GM18511 (cell line): ENCODE results near the gene CADM4.
"Not testable (repeated sequence)": the region's sequence is repeated elsewhere in the genome, so short reads cannot be mapped to it uniquely, and the experiment has no call there.

Experiments
- ATAC-seq: cut with Tn5 transposase; IDR thresholded peaks from one replicate; pipeline ENCODE4 v1.9.1; 2021; ENCODE audit warnings: mild to moderate bottlenecking, moderate library complexity; ENCODE audit not compliant: unreplicated experiment

Gene CADM4

DNA sequence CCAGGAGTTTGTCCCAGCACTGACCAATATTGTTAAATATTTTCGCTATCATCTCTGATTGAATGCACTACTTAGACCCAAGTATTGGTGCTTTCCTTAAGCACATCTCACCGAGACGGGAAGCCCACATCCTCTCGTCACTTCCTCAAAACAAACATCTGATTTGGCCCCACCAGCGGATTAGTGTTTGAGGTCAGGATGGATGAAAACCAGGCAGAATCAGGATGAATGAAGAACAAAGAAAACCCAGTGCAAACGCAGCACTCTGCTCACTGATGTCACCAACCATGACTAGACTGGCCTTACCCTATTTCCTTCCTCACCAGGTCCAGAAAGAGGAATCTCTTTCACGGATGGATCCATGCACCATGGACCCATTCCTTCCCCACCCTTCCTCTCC, 24.4 kb upstream of the CADM4 start:
- ATAC-seq: no peak

DNA sequence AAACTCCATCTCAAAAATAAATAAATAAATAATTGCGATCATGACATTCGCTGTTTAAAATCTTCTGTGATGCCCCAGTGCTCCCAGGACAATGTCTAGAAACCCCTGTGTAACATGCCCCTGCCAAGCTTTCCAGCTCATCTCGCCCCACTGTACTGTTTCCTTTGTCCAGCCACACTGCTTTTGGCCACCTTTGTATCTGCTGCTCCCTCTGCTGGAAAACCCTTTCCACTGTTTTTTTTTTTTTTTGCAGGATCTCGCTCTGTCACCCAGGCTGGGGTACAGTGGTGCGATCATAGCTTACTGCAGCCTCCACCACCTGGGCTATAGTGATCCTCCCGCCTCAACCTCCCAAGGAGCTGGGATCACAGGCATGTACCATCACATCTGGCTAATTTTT, 22.8 kb upstream of the CADM4 start:
- no peak for ATAC-seq

- no peak for ATAC-seq
Observed at GRCh38 chr19:43660971-43661360, 21.3 kb upstream of the CADM4 start.

GRCh38 chr19:43660301-43660970, 20.8 kb upstream of the CADM4 start:
- no peak for ATAC-seq

- no peak for ATAC-seq
Observed at GRCh38 chr19:43658494-43658893, 18.8 kb upstream of the CADM4 start.

DNA sequence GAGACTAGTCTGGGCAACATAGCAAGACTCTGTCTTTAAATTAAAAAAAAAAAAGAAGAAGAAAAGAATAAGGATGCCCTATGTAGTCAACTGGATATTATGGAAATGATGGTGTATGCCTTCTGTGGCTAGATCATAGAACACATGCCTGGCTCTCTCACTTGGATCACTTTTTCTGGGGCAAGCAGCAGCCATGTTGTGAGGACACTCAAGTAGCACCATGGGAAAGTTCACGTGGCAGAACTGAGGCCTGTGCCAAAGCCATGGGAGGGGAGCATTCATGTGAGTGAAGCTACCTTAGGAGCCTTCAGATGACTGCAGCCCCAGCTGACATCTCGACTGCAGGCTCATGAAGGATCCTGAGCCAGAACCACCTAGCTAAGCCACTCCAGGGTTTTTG, 18.4 kb upstream of the CADM4 start:
- ATAC-seq: no peak

DNA sequence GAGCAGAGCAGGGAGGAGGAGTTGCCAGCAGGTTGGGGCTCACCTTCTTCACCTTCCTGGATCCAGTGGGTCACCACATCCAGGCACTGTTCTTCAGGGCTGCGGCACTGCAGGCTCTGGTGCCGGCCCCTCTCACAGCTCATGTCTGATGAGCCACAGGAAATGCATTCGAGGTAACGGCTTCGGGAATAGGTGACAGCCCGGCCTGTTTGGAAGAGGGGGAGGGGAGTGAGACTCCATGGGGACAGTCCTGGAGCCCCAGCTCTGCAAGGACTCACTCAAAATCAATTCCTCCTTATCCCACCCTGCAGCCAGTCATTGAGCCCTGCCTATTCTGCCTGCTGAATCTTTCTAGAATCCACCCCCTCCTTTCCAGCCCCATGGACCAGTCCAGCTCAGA, 16.8 kb upstream of the CADM4 start:
- no peak for ATAC-seq

DNA sequence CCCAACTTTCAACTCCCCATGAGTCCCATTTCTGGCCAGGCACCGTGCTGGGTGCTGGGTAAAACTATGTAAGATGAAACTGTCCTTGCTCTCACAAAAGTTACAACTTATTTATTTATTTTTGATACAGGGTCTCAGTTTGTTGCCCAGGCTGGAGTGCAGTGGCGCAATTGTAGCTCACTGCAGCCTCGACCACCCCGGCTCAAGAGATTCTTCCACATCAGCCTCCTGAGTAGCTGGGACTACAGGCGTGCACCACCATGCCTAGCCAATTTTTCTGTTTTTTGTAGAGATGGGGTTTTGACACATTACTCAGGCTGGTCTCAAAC, 12.9 kb upstream of the CADM4 start:
- no peak for ATAC-seq

DNA sequence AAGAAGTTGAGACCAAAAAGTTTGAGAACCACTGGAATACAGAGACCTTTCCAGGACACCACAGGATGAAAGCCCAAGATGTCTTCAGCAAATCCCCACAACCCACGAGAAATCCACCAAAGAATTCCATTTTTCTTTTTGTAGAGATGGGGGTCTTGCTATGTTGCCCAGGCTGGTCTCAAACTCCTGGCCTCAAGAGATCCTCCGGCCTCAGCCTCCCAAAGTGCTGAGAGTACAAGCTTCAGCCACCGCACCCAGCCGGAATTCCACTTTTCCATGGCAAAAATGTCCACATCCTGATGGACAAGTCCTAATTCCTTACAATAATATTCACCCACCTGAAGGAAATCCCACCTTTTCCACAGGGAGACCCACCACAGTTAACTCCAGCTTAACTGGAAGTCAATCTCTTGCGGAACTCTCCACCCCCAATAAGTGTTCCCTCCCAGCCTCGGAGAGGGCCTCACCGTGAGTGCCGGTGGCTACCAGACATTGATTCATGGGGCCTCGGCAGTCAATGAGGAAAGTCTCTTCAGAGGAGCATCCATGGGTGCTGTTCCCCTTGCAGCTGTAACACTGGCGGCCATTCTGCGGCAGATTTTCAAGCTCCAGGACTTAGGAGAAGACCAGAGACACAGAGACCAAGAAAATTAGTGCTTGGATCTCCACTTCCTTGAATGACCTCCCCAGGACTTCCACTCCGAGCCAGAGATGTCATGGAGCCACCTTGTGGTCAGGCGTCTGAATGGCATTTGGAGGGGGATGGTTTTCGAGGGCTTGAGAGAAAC, 12.3 kb upstream of the CADM4 start:
- no peak for ATAC-seq

DNA sequence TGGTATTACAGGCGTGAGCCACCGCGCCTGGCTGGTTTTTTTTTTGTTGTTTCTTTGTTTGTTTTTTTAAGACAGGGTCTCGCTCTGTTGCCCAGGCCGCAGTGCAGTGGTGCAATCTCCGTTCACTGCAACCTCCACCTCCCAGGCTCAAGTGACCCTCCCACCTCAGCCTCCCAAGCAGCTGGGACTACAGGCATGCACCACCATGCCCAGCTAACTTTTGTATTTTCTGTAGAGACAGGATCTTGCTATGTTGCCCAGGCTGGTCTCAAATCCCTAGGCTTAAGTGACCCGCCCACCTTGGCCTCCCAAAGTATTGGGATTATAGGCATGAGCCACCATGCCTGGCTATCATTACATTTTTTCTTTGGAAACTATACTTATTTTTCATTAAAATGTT, 10.6 kb upstream of the CADM4 start:
- not testable (repeated sequence) for ATAC-seq

GRCh38 chr19:43649514-43649913, 9.9 kb upstream of the CADM4 start:
- ATAC-seq: no peak

- ATAC-seq: no peak
Observed at GRCh38 chr19:43648633-43649032, 9.0 kb upstream of the CADM4 start.

- ATAC-seq: no peak
Observed at GRCh38 chr19:43644181-43644580, 4.5 kb upstream of the CADM4 start.

DNA sequence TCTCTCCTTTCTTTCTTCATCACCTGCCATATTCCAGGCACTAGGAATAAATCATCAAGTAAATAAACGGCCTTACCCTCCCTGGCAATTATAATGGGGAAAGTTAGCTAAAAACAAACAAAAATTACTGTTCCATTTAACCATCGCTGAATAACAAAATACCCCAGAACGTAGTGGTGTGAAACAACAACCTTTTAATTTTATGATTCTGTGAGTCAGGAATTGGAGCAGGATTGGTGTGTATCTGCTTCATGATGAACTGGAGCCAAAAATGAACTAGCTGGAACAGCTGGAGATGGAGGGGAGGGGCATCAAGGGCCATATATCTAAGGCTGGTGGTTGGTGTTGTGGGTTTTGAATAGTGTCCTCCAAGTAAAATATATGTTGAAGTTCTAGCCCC, 3.7 kb upstream of the CADM4 start:
- no peak for ATAC-seq

DNA sequence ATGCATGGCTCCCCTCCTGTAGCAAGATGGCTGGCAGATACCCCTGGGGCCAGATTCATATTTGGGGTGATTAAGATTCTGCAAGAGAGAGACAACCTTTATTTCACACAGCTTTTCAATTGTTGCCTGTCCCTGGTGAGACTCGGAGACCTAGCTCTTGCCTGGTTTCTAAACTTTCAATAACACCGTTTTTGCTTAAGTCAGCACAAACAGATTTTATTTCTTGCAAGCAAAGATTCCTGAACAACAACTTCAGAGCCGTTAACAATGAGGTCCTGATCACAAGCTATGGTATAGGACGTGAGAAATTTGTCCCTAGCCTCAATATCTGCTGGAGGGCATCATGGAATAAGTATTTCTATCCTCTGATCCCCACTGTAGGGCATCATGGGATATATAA, 2.9 kb upstream of the CADM4 start:
- ATAC-seq: no peak

DNA sequence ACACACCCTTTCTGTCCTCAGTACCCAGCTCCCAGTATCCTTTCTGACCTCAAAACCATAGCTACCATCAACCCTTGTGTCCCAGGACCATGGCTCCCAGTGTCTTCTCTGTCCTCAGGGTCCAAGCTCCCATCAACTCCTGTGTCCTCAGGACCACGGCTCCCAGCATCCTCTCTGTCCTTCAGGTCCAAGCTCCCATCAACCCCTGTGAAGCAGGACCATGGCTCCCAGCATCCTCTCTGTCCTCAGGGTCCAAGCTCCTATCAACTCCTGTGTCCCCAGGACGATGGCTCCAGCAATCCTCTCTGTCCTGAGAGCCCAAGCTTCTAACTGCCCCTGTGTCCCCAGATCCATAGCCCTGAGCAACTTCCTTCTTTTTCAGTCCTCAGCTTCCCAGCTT, 1.7 kb upstream of the CADM4 start:
- ATAC-seq: no peak

- no peak for ATAC-seq
Observed at GRCh38 chr19:43640424-43640757, 741 bp upstream of the CADM4 start.

DNA sequence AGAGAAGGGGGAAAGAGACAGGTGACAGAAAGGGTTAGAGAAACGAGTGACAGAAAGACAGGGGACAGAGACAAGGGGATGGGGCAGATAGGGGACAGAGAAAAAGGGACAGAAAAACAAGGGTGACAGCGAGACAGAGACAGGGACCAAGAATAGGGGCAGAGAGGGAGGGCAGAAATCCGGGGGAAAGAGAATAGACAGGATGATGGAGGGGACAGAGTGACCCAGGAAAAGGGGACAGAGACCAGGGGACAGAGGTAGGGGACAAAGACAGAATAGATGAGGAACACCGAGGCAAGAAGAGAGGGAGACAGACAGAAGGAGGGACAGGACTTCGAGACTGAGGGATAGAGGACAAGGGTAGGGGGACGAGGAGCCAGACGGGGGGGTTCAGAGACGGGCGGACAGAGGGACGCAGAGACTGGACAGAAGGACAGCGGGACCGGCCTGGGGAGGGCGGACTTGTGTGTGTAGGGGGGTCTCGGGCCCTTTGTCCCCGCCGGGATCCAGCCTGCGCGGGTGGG, 593 bp downstream of the CADM4 start:
- ATAC-seq: no peak

GRCh38 chr19:43638214-43638994, 1.2 kb downstream of the CADM4 start:
- no peak for ATAC-seq

DNA sequence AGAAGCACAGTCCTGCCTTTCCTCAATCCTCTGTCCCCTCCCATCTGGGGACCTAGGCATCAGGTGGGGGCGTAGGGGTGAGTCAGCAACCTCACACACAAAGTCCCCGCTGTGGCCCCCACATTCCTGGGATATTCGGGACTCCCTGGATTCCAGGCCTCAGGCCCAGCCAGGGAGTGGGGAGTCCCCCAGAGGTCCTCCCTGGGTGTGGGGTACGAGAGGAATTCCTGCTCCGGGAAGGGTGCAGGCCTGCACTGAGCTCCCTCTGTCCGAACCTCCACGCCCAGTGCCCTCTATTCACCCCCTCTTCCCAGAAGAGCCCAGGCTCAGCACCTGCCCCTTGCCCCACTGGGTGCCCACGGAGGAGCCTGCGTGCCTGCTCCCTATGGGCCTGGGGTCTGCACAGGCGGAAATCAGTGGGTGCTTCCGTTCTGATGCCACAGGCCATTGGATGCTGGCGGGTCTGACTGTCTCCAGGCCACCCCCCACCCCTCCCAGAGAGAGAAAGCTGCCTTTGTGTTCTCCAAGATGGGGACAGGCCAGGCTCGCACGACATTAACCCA, 3.4 kb downstream of the CADM4 start:
- no peak for ATAC-seq

DNA sequence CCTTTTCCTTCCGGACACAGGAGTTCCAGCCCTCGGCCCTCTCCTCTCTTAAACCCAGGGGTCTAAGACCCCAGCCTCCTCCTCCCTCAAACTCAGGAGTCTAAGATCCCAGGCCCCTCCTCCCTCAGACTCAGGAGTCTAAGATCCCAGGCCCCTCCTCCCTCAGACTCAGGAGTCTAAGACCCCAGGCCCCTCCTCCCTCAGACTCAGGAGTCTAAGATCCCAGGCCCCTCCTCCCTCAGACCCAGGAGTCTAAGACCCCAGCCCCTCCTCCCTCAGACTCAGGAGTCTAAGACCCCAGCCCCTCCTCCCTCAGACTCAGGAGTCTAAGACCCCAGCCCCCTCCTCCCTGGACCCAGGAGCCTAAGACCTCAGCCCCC, 4.1 kb downstream of the CADM4 start:
- not testable (repeated sequence) for ATAC-seq
